ENCODE data around the gene LETMD1.
"Not testable (repeated sequence)": the region's sequence is repeated elsewhere in the genome, so short reads cannot be mapped to it uniquely, and the experiment has no call there.

Gene LETMD1

GRCh38 chr12:51078346-51078745 is 30.2 kb downstream of the LETMD1 start:
- not testable (repeated sequence) for DNase-seq

DNA sequence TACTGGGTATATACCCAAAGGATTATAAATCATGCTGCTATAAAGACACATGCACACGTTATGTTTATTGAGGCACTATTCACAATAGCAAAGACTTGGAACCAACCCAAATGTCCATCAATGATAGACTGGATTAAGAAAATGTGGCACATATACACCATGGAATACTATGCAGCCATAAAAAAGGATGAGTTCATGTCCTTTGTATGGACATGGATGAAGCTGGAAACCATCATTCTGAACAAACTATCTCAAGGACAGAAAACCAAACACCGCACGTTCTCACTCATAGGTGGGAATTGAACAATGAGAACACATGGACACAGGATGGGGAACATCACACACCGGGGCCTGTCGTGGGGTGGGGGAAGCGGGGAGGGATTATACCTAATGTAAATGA is 30.7 kb downstream of the LETMD1 start:
- DNase-seq: not testable (repeated sequence)

DNA sequence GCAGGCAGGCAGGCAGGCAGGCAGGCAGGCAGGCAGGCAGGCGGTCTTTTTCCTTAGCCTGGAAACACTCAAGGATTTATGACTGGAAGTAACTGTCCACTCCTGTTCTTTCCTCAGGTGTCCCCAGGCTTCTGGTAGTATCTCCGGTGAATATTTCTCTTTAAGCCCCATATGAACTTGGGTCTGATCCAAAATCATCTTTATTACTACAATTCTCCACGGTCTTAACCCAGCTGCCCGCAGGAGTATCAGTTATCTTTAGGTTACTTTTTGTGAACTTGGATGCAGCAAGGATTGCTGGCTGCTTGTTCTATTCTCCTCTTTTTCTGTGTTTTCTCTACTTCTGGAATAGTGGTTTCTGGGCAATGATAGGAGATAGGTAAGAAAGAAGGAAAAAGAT is 32.0 kb downstream of the LETMD1 start:
- DNase-seq: no peak

DNA sequence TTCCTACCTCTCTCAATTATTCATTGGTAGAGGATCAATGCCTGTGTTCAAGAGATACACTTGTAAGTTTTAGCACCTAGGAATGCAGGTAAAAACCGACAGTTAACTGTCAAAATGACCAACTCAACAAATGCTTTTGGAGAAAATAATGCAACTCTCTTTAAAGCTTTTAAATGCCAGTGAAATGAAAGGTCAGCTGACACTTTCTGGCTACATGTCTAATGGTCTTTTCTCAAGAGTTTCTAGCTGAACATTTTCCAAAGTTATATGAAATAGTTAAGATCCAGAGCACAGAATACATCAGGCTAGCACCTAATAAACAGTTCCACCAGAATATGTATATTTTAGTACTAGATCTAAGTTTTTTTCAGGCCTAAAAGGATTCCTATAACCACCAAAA is 33.3 kb downstream of the LETMD1 start:
- no peak for DNase-seq

DNA sequence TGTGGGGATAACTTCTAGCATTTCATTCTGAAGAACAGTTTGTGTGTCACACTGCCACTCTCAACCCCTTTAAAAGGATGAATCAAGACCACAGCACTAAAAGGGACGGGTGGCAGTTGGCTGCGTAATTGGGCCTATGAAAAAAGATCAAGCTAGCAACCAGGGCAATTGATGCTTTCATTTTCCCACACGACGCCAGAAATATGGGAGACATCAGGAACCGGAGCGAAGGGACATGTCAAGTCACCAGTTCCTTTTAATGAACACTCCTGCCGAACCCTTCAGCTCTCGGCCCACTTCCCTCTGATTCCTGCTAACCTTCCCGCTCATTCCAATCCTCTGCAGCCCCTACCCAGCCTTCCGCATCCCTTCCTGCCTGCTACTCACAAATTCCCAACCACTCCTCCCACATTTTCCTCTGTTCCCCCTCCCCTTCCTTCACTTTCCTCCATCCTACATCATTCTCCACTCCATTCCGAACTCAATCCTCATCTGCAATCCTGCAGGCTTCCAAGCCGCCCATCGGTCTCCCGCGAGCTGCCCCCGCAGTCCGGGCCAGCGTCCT is 34.5 kb downstream of the LETMD1 start:
- peak; percentile 21 for DNase-seq

DNA sequence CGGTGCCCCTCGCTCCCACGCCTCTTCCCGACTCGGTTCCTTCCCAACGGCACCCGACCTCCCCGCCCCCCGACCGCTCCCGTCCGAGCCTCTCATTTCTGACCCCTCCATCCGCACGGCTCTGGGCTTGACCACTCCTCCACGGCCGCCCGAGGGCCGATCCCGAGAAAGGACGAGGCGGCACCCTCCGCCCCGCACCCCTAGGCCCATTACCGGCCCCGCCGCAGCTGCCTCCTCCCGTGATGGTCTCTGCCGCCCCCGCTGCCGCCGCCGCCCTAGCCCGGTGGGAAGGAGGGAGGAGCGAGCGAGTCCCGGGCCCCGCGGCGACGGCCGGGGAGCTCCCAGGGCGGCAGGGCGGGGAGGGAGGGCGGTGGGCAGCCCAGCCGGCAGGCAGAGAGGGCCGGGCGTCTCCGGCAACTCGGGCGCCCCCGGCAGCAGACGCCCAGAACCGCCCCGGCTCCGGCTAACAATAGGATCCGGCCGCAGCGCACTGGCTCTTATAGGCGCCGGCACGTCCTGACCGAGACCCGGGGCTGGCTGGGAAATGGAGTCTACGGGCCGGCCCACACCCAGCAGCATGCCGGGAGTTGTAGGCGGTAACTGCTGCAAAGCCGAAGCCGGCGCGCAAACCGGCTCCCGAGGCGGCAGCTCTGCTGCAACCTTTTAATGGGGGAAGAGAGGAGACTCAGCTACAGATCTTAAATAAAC is 35.2 kb downstream of the LETMD1 start, which contains the start of gene CSRNP2:
Gene CSRNP2 (minus strand): TSS at position 471 of the 708 bp plus-strand sequence. CDS start 7,035 bp downstream, outside the sequence.
- peak; percentile 90 for DNase-seq

GRCh38 chr12:51085757-51086156 is 37.6 kb downstream of the LETMD1 start:
- no peak for DNase-seq

- DNase-seq: no peak
Measured at GRCh38 chr12:51086933-51087332, 38.8 kb downstream of the LETMD1 start.

DNA sequence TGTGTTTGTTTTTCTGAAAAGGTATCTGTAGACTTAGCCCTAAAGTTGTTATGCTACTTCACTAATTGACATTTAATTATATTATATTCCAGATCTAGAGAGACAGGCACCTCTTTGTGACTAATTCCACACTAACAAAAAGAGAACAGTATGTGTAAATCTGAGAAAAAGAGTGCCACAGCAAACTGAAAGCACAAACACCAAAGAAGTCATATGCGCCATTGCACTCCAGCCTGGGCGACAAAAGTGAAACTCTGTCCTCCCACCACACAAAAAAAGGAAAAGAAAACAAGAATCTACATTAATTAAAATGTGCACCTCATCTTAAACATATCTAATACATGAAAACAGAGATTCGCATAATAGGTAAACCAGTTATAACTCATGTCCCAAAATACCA is 39.7 kb downstream of the LETMD1 start:
- DNase-seq: no peak

DNA sequence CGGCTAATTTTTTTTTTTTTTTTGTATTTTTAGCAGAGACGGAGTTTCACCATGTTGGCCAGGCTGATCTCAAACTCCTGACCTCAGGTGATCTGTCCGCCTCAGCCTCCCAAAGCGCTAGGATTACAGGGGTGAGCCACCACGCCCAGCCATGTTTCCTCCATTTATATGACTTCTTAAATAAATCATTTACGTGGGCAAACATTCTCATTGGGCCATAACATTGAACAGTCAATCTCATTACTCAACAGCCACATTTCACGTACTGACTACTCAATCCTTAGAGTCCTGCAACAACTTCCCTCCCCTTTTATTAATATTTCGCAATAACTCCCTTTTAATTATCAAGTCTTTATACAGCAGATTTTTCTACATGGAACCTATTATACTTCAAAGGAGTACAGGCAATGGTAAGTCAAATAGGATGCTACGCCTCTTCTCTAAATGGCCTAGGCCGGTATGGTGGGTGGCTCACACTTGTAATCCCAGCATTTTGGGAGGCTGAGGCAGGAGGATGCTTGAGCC is 42.6 kb downstream of the LETMD1 start:
- no peak for DNase-seq

DNA sequence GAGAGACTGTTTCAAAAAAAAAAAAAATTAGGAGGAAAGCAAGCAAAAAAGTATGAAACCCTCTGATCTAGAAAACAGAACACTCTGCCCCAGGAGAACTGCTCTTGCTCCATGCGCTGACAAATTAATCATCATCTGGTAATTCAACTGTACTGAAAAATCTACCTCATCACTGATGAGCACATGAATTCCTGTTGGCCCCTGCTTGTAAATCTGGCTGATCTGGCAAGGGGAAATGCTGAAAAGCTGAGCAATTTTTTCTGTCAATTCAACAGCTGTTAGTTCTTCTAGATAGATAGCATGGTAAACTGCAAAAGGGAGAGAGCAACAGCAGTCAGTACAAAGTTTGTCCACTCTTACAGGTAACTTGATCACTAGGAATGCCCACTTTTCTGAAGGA is 50.5 kb downstream of the LETMD1 start:
- DNase-seq: no peak

DNA sequence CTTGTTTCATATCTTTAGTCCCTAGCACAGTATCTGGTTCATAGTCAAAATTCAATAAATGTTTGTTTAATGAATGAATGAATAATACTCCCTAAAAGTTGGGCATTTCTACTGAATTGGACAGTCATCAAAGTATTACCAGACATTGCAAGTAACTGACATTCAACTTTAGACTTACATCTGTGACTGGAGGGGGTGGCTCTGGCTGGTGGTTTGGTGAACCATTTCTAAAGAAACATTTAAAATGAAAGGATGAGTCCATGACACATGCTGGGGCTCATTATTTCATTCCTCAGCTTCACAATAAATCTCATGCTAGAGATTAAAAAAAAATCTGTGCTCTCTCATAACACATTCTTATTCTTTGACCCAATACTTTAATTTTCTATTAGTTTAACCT is 55.9 kb downstream of the LETMD1 start:
- no peak for DNase-seq

DNA sequence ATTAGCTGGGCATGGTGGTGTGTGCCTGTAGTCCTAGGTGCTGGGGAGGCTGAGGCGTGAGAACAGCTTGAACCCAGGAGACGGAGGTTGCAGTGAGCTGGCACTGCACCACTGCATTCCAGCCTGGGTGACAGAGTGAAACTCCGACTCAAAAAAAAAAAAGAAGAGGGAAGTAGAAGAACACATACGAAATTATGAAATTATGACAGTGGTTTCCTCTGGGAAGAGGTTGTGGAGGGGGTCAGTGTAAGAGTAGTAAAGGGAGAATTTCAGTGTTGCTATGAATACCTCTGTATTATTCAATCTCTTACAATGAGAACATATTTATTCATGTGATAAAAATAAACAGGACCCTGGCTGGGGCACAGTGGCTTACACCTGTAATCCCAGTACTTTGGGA is 60.0 kb downstream of the LETMD1 start:
- no peak for DNase-seq
